ACC112 (cell line): ENCODE data around the gene GLRX.
A peak's percentile ranks its signal among the peaks of the same experiment; 100 is the strongest.

Source experiments
- H2AFZ ChIP-seq: fragments of 200-600 bp; sonication (generic); one replicate; pipeline ENCODE4 v1.6.0; 2017; ENCODE audit warnings: antibody characterized with exemption, low read length; ENCODE audit not compliant: unreplicated experiment
- H3K27ac ChIP-seq: fragments of 200-600 bp; sonication (generic); 2 replicates; pipeline ENCODE4 v1.5.1; 2014; ENCODE audit warnings: low read depth, mild to moderate bottlenecking, antibody characterized with exemption, low read length, moderate library complexity
- H3K27me3 ChIP-seq: fragments of 200-600 bp; sonication (generic); 2 replicates; pipeline ENCODE4 v1.6.1; 2014; ENCODE audit warnings: mild to moderate bottlenecking, antibody characterized with exemption, low read length, moderate library complexity, mixed read lengths; ENCODE audit not compliant: insufficient read depth
- H3K36me3 ChIP-seq: fragments of 200-600 bp; sonication (generic); 2 replicates; pipeline ENCODE4 v1.6.1; 2016; ENCODE audit warnings: mild to moderate bottlenecking, antibody characterized with exemption, low read length, moderate library complexity, mixed read lengths; ENCODE audit not compliant: insufficient read depth
- H3K4me1 ChIP-seq: fragments of 200-600 bp; sonication (generic); one replicate; pipeline ENCODE4 v1.6.1; 2016; ENCODE audit warnings: low read length, mixed read lengths; ENCODE audit not compliant: insufficient read depth, unreplicated experiment, control insufficient read depth
- H3K4me3 ChIP-seq: fragments of 200-600 bp; sonication (generic); 2 replicates; pipeline ENCODE4 v1.5.1; 2014; ENCODE audit warnings: mild to moderate bottlenecking, low read depth, low read length
- H3K79me2 ChIP-seq: fragments of 200-600 bp; sonication (generic); one replicate; pipeline ENCODE4 v1.6.0; 2016; ENCODE audit warnings: low read length; ENCODE audit not compliant: control insufficient read depth, unreplicated experiment, insufficient read depth

The GLRX gene

DNA sequence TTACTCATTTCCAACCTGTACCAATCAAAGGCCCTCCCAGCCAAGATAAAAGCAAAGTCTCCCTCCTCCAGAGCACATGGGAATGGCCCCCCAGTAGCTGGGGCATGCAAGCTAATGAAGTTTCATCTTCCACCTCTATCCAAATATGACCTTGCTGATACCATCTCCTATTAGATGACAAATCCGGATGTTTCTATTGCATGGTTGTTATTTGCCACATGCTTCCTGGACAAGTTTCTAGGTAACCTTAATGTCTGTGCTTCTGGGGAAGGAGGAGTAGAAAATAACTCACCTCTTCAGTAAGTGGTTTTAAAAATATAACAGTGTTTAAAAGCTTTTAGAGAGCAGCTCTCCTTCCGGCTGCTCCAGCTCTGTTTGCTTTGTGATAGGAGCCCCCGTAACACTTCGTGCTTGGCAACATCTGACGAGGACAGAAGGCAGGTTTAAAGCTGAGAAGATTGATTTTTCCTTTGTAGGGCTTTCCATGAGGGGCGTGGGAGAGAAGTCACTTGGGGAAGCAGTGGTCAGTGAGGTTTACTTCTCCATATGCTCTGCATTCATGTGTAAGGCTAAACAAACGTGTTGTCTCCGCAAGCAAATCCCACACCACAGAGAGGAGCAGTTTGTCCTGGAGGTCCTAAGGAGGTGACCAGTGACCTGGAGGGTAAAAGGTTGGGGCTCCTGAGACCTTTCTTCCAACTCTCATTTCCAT lies 40.3 kb upstream of the GLRX start:
- Histone ChIP-seq H3K4me1 (peaks cover 69% of the 10 kb centered on the region), H3K27me3 (no peaks in the 10 kb centered on the region), H3K79me2 (no peaks in the 10 kb centered on the region), H3K4me3 (peak overlapping the region; percentile 44), H3K36me3 (no peaks in the 10 kb centered on the region), H2AFZ (peak overlapping the region; percentile 6), H3K27ac (peak overlapping the region; percentile 99)

DNA sequence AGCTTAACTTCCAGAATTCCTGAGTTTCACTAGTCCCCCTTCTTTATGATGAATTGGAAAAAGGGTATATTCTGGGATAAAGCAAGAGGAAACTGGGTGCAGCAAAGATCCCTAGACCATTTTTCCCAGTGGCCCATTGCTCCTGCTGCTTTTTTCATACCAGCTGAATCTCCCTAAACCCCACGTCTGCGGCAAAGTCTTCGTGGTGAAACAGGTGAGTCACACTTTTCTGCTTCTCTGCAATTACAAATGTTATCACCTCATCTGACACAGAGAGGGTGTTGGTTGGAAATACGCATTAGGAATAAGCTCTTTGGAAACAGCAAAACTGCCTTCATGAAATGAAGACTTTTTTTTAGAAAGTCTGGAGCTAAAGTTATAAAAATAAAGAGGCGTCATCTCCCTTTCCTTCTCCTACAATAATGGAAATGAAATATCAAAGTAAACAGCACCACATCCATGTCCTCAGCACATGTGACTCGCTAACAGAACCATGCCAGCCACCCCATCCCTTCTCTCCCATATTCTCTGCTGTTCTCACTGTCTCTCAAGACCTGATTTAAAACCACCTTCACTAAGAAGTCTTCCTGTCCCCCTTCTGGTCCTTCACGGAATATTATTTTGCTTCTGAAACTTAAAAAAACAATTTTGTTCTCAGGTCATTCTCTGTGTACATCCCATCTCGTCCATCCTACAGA lies 39.5 kb upstream of the GLRX start:
- Histone ChIP-seq H3K36me3 (no peaks in the 10 kb centered on the region), H3K27ac (peak overlapping the region; percentile 99), H3K4me3 (peak overlapping the region; percentile 43; the same call in 1 of the 2 replicates), H3K4me1 (peaks cover 76% of the 10 kb centered on the region), H3K27me3 (no peaks in the 10 kb centered on the region), H2AFZ (no peak overlapping the region), H3K79me2 (no peaks in the 10 kb centered on the region)

DNA sequence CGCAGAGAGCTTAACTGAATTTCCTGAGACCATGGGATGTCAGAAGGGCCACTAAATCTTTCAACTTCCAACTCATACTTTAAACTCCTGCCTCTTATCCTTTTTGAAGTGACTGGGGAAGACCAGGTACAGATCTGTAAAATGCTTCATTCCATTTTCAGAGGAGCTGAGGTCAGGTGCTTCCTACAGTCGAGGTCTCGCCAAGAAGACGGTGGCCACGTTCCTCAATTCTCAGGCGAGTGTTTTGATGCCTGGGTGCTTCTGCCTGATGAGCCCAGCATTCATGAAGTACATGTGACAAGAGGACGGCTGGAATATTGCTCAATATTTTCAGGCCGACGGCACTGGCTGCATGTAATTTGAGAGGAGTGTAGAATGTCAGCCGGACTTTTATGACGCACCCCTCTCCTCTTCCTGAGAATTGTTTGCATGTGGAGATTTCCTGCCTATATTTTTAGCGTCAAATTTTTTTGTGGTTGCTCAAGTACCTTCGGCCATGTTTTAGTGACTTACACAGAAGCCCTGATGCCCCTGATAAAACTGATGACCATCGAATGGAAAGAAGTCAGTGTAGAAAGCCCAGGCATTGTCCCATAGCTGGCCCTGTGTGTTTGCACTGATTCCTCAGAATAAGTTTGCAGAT lies 38.8 kb upstream of the GLRX start:
- peaks cover 78% of the 10 kb centered on the region for H3K4me1 ChIP-seq
- no peaks in the 10 kb centered on the region for H3K27me3 ChIP-seq
- H3K79me2 ChIP-seq, result no peaks in the 10 kb centered on the region
- H3K36me3 ChIP-seq, result no peaks in the 10 kb centered on the region
- H2AFZ ChIP-seq, result no peak overlapping the region
- peak overlapping the region; percentile 48; the same call in 1 of the 2 replicates for H3K4me3 ChIP-seq
- peak overlapping the region; percentile 99 for H3K27ac ChIP-seq

DNA sequence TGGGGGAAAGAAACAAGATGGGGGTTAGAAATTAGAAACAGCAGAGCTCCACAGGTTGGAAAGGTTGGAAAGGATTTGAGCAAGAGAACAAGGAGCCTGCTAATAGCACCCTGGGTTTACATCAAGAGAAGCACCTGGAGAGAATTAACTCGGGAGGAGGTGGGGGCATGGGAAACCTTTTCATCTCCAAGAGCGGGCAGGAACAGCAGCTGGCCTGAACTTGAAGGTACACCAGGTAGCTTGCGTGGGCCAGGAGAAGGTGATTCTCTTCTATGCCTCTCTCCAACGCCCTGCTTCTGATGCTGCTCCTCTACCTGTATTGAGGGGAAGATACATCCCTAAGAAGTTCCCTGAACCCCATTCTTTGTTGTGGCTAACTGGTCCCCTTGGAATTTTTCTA lies 37.1 kb upstream of the GLRX start:
- H3K4me3 ChIP-seq, result peak overlapping the region; percentile 58
- H3K4me1 ChIP-seq, result peaks cover 74% of the 10 kb centered on the region
- no peak overlapping the region for H2AFZ ChIP-seq
- peak overlapping the region; percentile 99 for H3K27ac ChIP-seq
- H3K79me2 ChIP-seq, result no peaks in the 10 kb centered on the region
- H3K27me3 ChIP-seq, result no peaks in the 10 kb centered on the region
- no peaks in the 10 kb centered on the region for H3K36me3 ChIP-seq

DNA sequence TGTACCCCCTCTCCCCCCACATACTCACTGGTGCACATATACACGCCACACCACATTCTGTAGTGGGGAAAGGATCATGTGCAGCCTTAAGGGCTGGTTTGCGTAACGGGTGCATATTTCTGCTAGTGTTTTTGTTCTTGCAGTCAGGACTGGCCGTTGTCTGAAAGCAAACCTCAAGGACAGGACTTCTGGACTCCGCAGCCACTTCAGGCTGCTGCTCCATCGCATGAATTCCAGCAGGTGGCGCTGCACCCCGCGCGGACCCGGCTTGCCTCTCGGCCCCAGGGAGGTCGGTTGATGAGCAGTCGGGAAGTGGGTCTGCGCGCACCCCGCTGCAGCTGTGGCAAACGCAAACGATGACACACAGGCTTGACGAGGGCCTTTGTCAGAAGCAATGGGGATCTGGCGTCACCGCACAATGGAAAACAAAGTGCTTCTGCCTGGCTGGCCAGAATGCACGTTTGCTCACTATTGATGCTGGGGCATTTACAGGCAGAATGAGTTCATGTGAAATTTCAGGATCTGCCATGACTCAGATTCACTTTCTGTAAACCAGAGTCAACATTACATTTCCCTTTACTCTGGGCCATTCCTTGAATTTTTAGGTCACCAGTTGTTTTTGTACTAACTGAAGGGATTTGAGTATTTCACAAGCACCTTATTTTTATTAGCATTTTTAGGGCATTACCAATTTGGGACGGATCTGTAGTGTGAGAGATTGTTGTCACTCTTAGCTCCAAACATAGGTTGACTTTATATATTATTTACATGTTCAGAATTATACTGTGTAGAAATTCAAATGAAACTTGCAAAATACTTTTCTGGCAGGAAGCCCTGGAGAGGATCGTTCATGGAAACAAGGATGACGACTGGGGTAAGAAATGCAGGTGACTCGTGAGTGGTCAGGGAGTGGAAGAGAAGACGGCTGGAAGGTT lies 36.4 kb upstream of the GLRX start:
- H3K79me2 ChIP-seq, result no peaks in the 10 kb centered on the region
- H3K36me3 ChIP-seq, result no peaks in the 10 kb centered on the region
- H2AFZ ChIP-seq, result no peak overlapping the region
- H3K27ac ChIP-seq, result peak overlapping the region; percentile 99
- peak overlapping the region; percentile 58 for H3K4me3 ChIP-seq
- no peaks in the 10 kb centered on the region for H3K27me3 ChIP-seq
- H3K4me1 ChIP-seq, result peaks cover 68% of the 10 kb centered on the region

DNA sequence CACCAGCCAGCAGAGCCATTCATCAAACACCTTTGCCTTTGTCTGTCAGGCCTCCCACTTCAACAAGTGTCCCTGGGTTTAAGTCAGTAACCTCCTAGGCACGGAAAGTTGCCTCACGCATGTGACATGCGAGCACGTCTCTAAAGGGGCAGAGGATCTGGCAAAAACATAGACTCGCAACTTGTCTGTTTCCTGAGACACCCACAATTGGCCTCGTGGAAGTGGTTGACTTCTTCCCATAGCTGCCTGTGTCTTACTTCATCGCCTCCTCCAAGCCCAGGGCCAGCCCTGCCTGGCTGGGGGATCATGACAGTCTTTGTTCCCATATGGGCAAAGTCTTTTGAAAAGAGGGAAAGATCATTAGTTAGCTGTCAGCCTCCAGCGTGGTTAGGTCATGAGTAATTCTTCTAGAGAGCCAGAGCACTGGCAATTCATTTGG lies 35.5 kb upstream of the GLRX start:
- H3K27me3 ChIP-seq, result no peaks in the 10 kb centered on the region
- no peaks in the 10 kb centered on the region for H3K79me2 ChIP-seq
- H3K36me3 ChIP-seq, result no peaks in the 10 kb centered on the region
- H3K4me3 ChIP-seq, result peak overlapping the region; percentile 50
- H3K4me1 ChIP-seq, result peaks cover 60% of the 10 kb centered on the region
- H2AFZ ChIP-seq, result peak overlapping the region; percentile 36
- H3K27ac ChIP-seq, result peak overlapping the region; percentile 99

DNA sequence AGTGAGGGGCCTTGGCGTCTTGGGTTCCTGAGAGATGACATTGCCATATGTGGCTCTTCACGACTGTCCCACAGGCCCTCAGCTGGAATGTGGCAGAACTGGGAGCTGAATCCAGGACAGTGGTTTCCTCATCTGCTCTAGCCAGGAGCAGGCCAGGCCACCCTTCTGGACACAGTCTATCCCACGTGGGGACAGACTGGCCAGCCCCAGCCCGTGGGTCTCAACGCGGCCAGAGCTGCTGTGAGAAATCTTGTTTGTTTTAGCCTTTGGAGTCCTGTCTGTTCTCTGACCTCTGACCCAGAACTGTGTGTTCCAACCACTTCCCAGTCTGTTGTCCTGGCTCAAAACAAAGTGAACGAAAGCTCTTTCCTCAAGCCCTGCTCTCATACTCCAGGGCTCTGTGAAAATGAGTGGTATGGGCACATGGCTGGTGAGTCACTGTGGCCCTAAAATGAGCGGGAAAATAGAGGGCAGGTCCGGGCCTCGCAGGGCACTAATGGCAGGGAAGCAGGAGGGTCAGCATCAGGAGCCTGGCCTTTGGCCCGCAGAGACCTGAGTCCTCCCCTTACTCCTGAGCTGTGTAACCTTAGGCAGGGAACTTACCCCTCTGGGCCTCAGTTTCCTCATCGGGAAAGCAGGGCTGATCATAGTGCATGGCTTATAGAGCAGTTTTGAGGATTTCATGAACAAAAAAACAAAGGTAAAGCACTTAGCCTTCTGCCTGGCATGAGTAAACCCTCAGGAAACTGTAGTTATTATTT lies 34.8 kb upstream of the GLRX start:
- H3K27me3 ChIP-seq, result no peaks in the 10 kb centered on the region
- H3K4me1 ChIP-seq, result peaks cover 53% of the 10 kb centered on the region
- H3K79me2 ChIP-seq, result no peaks in the 10 kb centered on the region
- H3K36me3 ChIP-seq, result no peaks in the 10 kb centered on the region
- H3K4me3 ChIP-seq, result peak overlapping the region; percentile 50; the same call in 1 of the 2 replicates
- peak overlapping the region; percentile 99 for H3K27ac ChIP-seq
- H2AFZ ChIP-seq, result peak overlapping the region; percentile 36

DNA sequence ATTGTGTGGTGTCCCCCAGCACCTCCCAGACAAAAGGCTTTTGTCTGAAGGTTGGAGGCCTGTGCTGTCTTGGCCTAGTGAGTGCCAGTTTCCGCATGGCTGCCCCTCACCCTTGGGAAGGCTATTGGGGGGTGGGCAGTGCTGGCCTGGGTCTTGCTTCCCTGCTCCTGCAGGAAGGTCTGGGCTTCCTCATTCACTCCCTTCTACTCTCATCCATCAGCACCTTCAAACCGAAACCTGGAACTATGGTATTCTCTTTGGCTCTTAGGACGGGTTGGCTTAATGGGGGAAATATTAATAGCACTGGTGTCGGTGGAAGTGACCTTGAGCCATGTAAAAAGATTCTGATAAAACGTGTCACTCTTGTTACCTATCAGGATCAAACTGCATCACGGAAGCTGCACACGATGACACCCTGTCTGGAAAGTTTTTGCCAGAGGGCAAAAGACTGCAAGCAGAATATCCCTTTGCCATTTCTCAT lies 34.0 kb upstream of the GLRX start:
- H3K36me3 ChIP-seq, result no peaks in the 10 kb centered on the region
- no peaks in the 10 kb centered on the region for H3K27me3 ChIP-seq
- H3K4me1 ChIP-seq, result peaks cover 45% of the 10 kb centered on the region
- H3K4me3 ChIP-seq, result no peak overlapping the region
- no peak overlapping the region for H2AFZ ChIP-seq
- H3K79me2 ChIP-seq, result no peaks in the 10 kb centered on the region
- peak overlapping the region; percentile 99 for H3K27ac ChIP-seq

DNA sequence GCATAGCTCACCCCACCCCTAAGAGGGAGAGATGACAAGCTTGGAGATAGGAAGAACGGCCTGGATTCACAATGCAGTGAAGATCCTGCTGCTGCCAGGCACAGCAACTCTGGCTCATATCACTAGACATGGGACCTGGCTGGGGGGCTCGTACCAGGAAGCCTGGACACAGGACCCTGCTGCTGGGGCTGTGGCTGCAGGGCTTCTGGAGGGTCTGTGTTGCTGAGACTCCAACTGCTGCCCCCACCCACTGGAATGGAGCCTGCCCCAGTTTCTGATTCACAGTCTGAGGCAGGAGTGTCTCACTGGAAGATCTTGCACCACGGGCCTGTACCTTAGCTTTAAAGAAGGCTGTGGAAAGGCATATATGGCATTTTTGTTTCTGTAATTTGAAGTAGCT lies 31.0 kb upstream of the GLRX start:
- Histone ChIP-seq H3K27me3 (no peaks in the 10 kb centered on the region), H2AFZ (no peak overlapping the region), H3K79me2 (no peaks in the 10 kb centered on the region), H3K4me1 (peaks cover 36% of the 10 kb centered on the region), H3K36me3 (no peaks in the 10 kb centered on the region), H3K27ac (no peak overlapping the region), H3K4me3 (no peak overlapping the region)
